ENCODE measurements around the gene CFAP99.

GRCh38 chr4:2407991-2408342, 10.8 kb upstream of the CFAP99 start:
- no peak for TF ChIP-seq REST (IDR thresholded peaks at IDR 0.05; ENCODE audit: unreplicated experiment)
- no peak for TF ChIP-seq CTCF (conservative IDR thresholded peaks at IDR 0.05; ENCODE audit: low read depth in 2 of 2)
- TF ChIP-seq CREB1 (CRISPR knock-in tag; IDR thresholded peaks at IDR 0.05; ENCODE audit: low read depth), result no peak

Data from GM23338 (cell line).